HEK293 (cell line): ENCODE results near the gene SPC25.

Source experiments
- AEBP2 ChIP-seq: fragments of 450-650 bp; formaldehyde crosslinking; IDR thresholded peaks from 2 replicates; pipeline ENCODE4 v1.5.1; 2016; ENCODE audit warnings: missing biosample characterization, missing genetic modification characterization, borderline replicate concordance
- GFI1B ChIP-seq: fragments of 450-650 bp; formaldehyde crosslinking; IDR thresholded peaks from 2 replicates; pipeline ENCODE4 v1.5.1; 2016; ENCODE audit warnings: missing biosample characterization, missing genetic modification characterization
- GLI2 ChIP-seq: fragments of 450-650 bp; formaldehyde crosslinking; IDR thresholded peaks from 2 replicates; pipeline ENCODE4; 2017; ENCODE audit warnings: missing biosample characterization, missing genetic modification characterization, low read depth, borderline replicate concordance
- HOXC10 ChIP-seq: sonication (generic); formaldehyde crosslinking; IDR thresholded peaks from 2 replicates; pipeline ENCODE4 v1.8.1; 2023; ENCODE audit warnings: mild to moderate bottlenecking, missing genetic modification reagents
- KLF9 ChIP-seq: fragments of 450-650 bp; formaldehyde crosslinking; IDR thresholded peaks from 2 replicates; pipeline ENCODE4 v1.5.1; 2016; ENCODE audit warnings: missing biosample characterization, missing genetic modification characterization, low read depth
- MZF1 ChIP-seq: fragments of 450-650 bp; formaldehyde crosslinking; IDR thresholded peaks from 2 replicates; pipeline ENCODE4 v1.5.1; 2017; ENCODE audit warnings: missing biosample characterization, missing genetic modification characterization, borderline replicate concordance
- OSR2 ChIP-seq: fragments of 450-650 bp; formaldehyde crosslinking; IDR thresholded peaks from 2 replicates; pipeline ENCODE4 v1.5.1; 2016; ENCODE audit warnings: missing biosample characterization, missing genetic modification characterization
- PRDM2 ChIP-seq: fragments of 450-650 bp; formaldehyde crosslinking; IDR thresholded peaks from 2 replicates; pipeline ENCODE4 v1.5.1; 2016; ENCODE audit warnings: missing biosample characterization, missing genetic modification characterization, borderline replicate concordance
- SETDB1 ChIP-seq: IDR thresholded peaks from one replicate; pipeline ENCODE4 v1.6.1; 2017; ENCODE audit warnings: mild to moderate bottlenecking, low read length, moderate library complexity, mixed read lengths; ENCODE audit not compliant: insufficient read length
- ZBTB17 ChIP-seq: fragments of 450-650 bp; formaldehyde crosslinking; IDR thresholded peaks from 2 replicates; pipeline ENCODE4 v1.5.1; 2016; ENCODE audit warnings: missing biosample characterization, missing genetic modification characterization
- ZNF138 ChIP-seq: fragments of 450-650 bp; formaldehyde crosslinking; IDR thresholded peaks from 2 replicates; pipeline ENCODE4 v1.5.1; 2016; ENCODE audit warnings: missing biosample characterization, missing genetic modification characterization, borderline replicate concordance
- ZNF2 ChIP-seq: fragments of 450-650 bp; formaldehyde crosslinking; IDR thresholded peaks from 2 replicates; pipeline ENCODE4 v1.5.1; 2016; ENCODE audit warnings: missing biosample characterization, missing genetic modification characterization
- ZNF202 ChIP-seq: fragments of 450-650 bp; formaldehyde crosslinking; IDR thresholded peaks from 2 replicates; pipeline ENCODE4 v1.5.1; 2016; ENCODE audit warnings: missing biosample characterization, missing genetic modification characterization, borderline replicate concordance
- ZNF324 ChIP-seq: fragments of 450-650 bp; formaldehyde crosslinking; IDR thresholded peaks from 2 replicates; pipeline ENCODE4 v1.5.1; 2016; ENCODE audit warnings: missing biosample characterization, missing genetic modification characterization
- ZNF335 ChIP-seq: fragments of 450-650 bp; formaldehyde crosslinking; conservative IDR thresholded peaks from 2 replicates; pipeline ENCODE4 v1.5.1; 2016; ENCODE audit warnings: missing biosample characterization, missing genetic modification characterization
- ZNF354C ChIP-seq: fragments of 450-650 bp; formaldehyde crosslinking; IDR thresholded peaks from 2 replicates; pipeline ENCODE4 v1.5.1; 2016; ENCODE audit warnings: missing biosample characterization, missing genetic modification characterization, low read depth, borderline replicate concordance
- ZNF473 ChIP-seq: fragments of 450-650 bp; formaldehyde crosslinking; IDR thresholded peaks from 2 replicates; pipeline ENCODE4 v1.5.1; 2017; ENCODE audit warnings: missing biosample characterization, missing genetic modification characterization
- ZNF501 ChIP-seq: fragments of 450-650 bp; formaldehyde crosslinking; IDR thresholded peaks from 2 replicates; pipeline ENCODE4 v1.5.1; 2016; ENCODE audit warnings: missing biosample characterization, missing genetic modification characterization
- ZNF530 ChIP-seq: fragments of 450-650 bp; formaldehyde crosslinking; IDR thresholded peaks from 2 replicates; pipeline ENCODE4 v1.5.1; 2016; ENCODE audit warnings: low read depth, missing biosample characterization, missing genetic modification characterization
- ZNF558 ChIP-seq: fragments of 450-650 bp; formaldehyde crosslinking; IDR thresholded peaks from 2 replicates; pipeline ENCODE4 v1.5.1; 2016; ENCODE audit warnings: missing biosample characterization, missing genetic modification characterization
- ZNF580 ChIP-seq: fragments of 450-650 bp; formaldehyde crosslinking; IDR thresholded peaks from 2 replicates; pipeline ENCODE4 v1.5.1; 2016; ENCODE audit warnings: missing biosample characterization, missing genetic modification characterization
- ZNF610 ChIP-seq: fragments of 450-650 bp; formaldehyde crosslinking; IDR thresholded peaks from 2 replicates; pipeline ENCODE4 v1.5.1; 2016; ENCODE audit warnings: missing biosample characterization, missing genetic modification characterization, borderline replicate concordance
- ZNF623 ChIP-seq: fragments of 450-650 bp; formaldehyde crosslinking; IDR thresholded peaks from 2 replicates; pipeline ENCODE4 v1.5.1; 2016; ENCODE audit warnings: missing biosample characterization, missing genetic modification characterization
- ZNF624 ChIP-seq: fragments of 450-650 bp; formaldehyde crosslinking; IDR thresholded peaks from 2 replicates; pipeline ENCODE4 v1.5.1; 2017; ENCODE audit warnings: missing biosample characterization, missing genetic modification characterization
- ZNF701 ChIP-seq: fragments of 450-650 bp; formaldehyde crosslinking; IDR thresholded peaks from 2 replicates; pipeline ENCODE4 v1.5.1; 2016; ENCODE audit warnings: missing biosample characterization, missing genetic modification characterization
- ZNF707 ChIP-seq: fragments of 450-650 bp; formaldehyde crosslinking; IDR thresholded peaks from 2 replicates; pipeline ENCODE4 v1.5.1; 2016; ENCODE audit warnings: missing biosample characterization, missing genetic modification characterization
- ZSCAN23 ChIP-seq: fragments of 450-650 bp; formaldehyde crosslinking; IDR thresholded peaks from 2 replicates; pipeline ENCODE4 v1.5.1; 2016; ENCODE audit warnings: missing biosample characterization, missing genetic modification characterization
- ZXDB ChIP-seq: fragments of 450-650 bp; formaldehyde crosslinking; IDR thresholded peaks from 2 replicates; pipeline ENCODE4 v1.5.1; 2016; ENCODE audit warnings: missing biosample characterization, missing genetic modification characterization
- TF ChIP-seq, protein P1 (sequence below): fragments of 450-650 bp; formaldehyde crosslinking; IDR thresholded peaks from 2 replicates; pipeline ENCODE4 v1.5.1; 2016; ENCODE audit warnings: missing biosample characterization, missing genetic modification characterization
- TF ChIP-seq, protein P2 (sequence below): fragments of 450-650 bp; formaldehyde crosslinking; IDR thresholded peaks from 2 replicates; pipeline ENCODE4 v1.5.1; 2017; ENCODE audit warnings: missing biosample characterization, missing genetic modification characterization

Gene SPC25

DNA sequence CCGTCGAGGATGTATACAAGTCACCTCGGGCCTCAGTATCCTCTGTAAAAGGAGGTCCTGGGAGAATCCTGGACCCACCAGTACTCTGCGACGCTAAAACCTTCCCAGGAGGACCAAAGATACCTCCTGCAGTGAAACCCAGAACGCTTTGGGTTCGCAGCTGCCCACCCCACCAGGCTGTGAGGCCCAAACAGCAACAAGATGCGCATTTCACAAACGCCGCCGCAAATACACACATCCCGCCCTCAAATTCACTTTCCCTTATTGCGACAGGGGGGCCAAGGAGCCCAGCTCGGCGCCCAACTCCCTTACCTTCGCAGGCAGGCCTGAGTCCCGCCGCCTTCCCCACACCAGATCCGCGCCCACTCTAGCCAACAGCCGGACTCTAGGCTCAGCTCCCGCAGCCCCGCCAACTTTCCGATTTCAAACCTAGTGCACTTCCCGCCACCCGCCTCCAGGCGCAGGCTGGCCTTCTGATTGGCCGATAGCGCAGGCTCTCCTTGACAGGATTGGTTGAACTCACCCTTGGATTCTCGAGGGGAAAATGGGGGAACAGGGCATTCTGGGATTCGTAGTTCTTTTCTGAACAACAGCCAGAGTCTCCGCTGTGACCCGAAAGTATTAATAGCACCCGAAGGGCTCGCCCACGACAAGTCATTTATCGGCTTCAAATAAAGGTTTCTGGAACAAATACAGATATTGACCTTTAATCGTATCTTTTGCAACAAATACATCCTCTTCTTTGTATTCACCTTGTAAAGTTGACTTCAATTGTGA, at the start of gene SPC25 (continued):
- 0 out of 2 replicates have a peak, but pooled peaks have one; percentile 24 for TF ChIP-seq ZNF324 (tag by site-specific recombination)
- no peak for TF ChIP-seq ZNF558 (tag by site-specific recombination)
- no peak for TF ChIP-seq ZSCAN23
- TF ChIP-seq ZXDB (tag by site-specific recombination) = peak; percentile 95
- peak; percentile 91 for TF ChIP-seq ZNF501 (tag by site-specific recombination)
- no peak for TF ChIP-seq SETDB1
- no peak for TF ChIP-seq ZNF624
- no peak for TF ChIP-seq ZNF473
- no peak for TF ChIP-seq HOXC10 (CRISPR knock-in tag)
- no peak for TF ChIP-seq ZNF2 (tag by site-specific recombination)
- no peak for TF ChIP-seq PRDM2 (tag by site-specific recombination)
- no peak for TF ChIP-seq ZNF202 (tag by site-specific recombination)
- TF ChIP-seq ZNF354C = no peak
- TF ChIP-seq ZNF580 (tag by site-specific recombination) = no peak
- TF ChIP-seq ZNF610 (tag by site-specific recombination) = no peak
- TF ChIP-seq ZNF707 (tag by site-specific recombination) = no peak
- TF ChIP-seq ZNF701 (tag by site-specific recombination) = no peak
- no peak for TF ChIP-seq OSR2
- peak; percentile 94 for TF ChIP-seq ZNF335
- no peak for TF ChIP-seq ZNF530
- TF ChIP-seq ZBTB17 = peak; percentile 86
- no peak for TF ChIP-seq GFI1B (tag by site-specific recombination)
- peak; percentile 50; the same call in 1 of the 2 replicates for TF ChIP-seq KLF9 (tag by site-specific recombination)
- TF ChIP-seq MZF1 (tag by site-specific recombination) = no peak
- no peak for TF ChIP-seq AEBP2
- TF ChIP-seq, protein P1, sequence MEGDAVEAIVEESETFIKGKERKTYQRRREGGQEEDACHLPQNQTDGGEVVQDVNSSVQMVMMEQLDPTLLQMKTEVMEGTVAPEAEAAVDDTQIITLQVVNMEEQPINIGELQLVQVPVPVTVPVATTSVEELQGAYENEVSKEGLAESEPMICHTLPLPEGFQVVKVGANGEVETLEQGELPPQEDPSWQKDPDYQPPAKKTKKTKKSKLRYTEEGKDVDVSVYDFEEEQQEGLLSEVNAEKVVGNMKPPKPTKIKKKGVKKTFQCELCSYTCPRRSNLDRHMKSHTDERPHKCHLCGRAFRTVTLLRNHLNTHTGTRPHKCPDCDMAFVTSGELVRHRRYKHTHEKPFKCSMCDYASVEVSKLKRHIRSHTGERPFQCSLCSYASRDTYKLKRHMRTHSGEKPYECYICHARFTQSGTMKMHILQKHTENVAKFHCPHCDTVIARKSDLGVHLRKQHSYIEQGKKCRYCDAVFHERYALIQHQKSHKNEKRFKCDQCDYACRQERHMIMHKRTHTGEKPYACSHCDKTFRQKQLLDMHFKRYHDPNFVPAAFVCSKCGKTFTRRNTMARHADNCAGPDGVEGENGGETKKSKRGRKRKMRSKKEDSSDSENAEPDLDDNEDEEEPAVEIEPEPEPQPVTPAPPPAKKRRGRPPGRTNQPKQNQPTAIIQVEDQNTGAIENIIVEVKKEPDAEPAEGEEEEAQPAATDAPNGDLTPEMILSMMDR (tag by site-specific recombination) = no peak; the same call in 1 of the 2 replicates
- TF ChIP-seq ZNF623 (tag by site-specific recombination) = no peak
- no peak for TF ChIP-seq GLI2 (tag by site-specific recombination)
- no peak for TF ChIP-seq ZNF138
- TF ChIP-seq, protein P2, sequence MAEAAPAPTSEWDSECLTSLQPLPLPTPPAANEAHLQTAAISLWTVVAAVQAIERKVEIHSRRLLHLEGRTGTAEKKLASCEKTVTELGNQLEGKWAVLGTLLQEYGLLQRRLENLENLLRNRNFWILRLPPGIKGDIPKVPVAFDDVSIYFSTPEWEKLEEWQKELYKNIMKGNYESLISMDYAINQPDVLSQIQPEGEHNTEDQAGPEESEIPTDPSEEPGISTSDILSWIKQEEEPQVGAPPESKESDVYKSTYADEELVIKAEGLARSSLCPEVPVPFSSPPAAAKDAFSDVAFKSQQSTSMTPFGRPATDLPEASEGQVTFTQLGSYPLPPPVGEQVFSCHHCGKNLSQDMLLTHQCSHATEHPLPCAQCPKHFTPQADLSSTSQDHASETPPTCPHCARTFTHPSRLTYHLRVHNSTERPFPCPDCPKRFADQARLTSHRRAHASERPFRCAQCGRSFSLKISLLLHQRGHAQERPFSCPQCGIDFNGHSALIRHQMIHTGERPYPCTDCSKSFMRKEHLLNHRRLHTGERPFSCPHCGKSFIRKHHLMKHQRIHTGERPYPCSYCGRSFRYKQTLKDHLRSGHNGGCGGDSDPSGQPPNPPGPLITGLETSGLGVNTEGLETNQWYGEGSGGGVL (tag by site-specific recombination) = no peak
